Mammary epithelial cell (primary cell): ENCODE measurements around the gene MYO5C.

Experiments
- EZH2 ChIP-seq: IDR thresholded peaks from 2 replicates; pipeline ENCODE4 v1.6.1; 2012; ENCODE audit warnings: low read length, inconsistent platforms, borderline replicate concordance
- TF ChIP-seq, protein P1 (sequence below), 2 donors: IDR thresholded peaks in 1 of 2; conservative IDR thresholded peaks in 1 of 2; 2 replicates each; pipeline ENCODE4 v1.5.1; 2011 to 2012; ENCODE audit warnings: inconsistent platforms in 2 of 2, low read length in 2 of 2, mild to moderate bottlenecking in 2 of 2, control low read depth in 1 of 2, low read depth in 1 of 2; ENCODE audit not compliant: insufficient read depth in 1 of 2; ENCODE audit errors: extremely low read depth in 1 of 2

DNA sequence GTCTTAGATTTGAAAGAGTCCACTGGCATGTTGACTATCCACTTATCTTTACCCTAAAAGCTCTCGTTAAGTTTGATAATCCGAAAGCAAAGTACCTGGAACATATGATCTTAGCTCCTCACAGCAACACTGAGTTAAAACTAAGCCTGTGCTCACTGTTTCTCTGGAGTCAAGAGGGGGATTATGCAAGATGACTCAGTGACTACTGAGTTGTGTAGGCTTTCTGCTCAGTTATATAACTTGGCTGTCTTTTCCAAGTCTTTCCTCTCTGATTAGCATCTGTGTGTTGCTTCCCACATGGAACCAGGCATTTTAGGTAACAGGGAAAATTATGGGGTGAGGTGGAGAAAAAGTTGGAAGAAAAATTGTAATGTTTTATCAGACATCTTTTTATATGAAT, 31.2 kb upstream of the MYO5C start:
- TF ChIP-seq, protein P1, sequence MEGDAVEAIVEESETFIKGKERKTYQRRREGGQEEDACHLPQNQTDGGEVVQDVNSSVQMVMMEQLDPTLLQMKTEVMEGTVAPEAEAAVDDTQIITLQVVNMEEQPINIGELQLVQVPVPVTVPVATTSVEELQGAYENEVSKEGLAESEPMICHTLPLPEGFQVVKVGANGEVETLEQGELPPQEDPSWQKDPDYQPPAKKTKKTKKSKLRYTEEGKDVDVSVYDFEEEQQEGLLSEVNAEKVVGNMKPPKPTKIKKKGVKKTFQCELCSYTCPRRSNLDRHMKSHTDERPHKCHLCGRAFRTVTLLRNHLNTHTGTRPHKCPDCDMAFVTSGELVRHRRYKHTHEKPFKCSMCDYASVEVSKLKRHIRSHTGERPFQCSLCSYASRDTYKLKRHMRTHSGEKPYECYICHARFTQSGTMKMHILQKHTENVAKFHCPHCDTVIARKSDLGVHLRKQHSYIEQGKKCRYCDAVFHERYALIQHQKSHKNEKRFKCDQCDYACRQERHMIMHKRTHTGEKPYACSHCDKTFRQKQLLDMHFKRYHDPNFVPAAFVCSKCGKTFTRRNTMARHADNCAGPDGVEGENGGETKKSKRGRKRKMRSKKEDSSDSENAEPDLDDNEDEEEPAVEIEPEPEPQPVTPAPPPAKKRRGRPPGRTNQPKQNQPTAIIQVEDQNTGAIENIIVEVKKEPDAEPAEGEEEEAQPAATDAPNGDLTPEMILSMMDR (conservative IDR thresholded peaks at IDR 0.05 in 1 of 2, IDR thresholded peaks at IDR 0.05 in 1 of 2; ENCODE audit: extremely low read depth in 1 of 2, insufficient read depth in 1 of 2, low read depth in 1 of 2, low read length in 2 of 2) = no peak
- TF ChIP-seq EZH2 = no peak
